HG02798 (cell line): ENCODE measurements around the gene TTLL8.

ENCODE experiments used
- ATAC-seq: cut with Tn5 transposase; IDR thresholded peaks from one replicate; pipeline ENCODE4 v1.9.1; 2021; ENCODE audit warnings: mild to moderate bottlenecking; ENCODE audit not compliant: unreplicated experiment, poor library complexity

The TTLL8 gene

GRCh38 chr22:50025993-50026392 is 32.1 kb downstream of the TTLL8 start:
- no peak for ATAC-seq

GRCh38 chr22:50022171-50022819 is 35.8 kb downstream of the TTLL8 start:
- no peak for ATAC-seq

GRCh38 chr22:50020606-50021005 is 37.5 kb downstream of the TTLL8 start:
- no peak for ATAC-seq

- ATAC-seq = no peak
These were observed 38.8 kb downstream of the TTLL8 start for GRCh38 chr22:50019316-50019715.

GRCh38 chr22:50018608-50019285 is 39.4 kb downstream of the TTLL8 start:
- no peak for ATAC-seq

- no peak for ATAC-seq
These were observed 40.3 kb downstream of the TTLL8 start for GRCh38 chr22:50017701-50018224.

GRCh38 chr22:50016988-50017700 is 41.0 kb downstream of the TTLL8 start:
- ATAC-seq = peak; percentile 72

GRCh38 chr22:50016308-50016987 is 41.6 kb downstream of the TTLL8 start:
- no peak for ATAC-seq

- no peak for ATAC-seq
These were observed 42.4 kb downstream of the TTLL8 start for GRCh38 chr22:50015451-50016307.

GRCh38 chr22:50014655-50015401 is 43.3 kb downstream of the TTLL8 start:
- ATAC-seq = no peak

- no peak for ATAC-seq
These were observed 44.0 kb downstream of the TTLL8 start for GRCh38 chr22:50014053-50014501.

- ATAC-seq = no peak
These were observed 45.6 kb downstream of the TTLL8 start, which contains the start of gene IL17REL for GRCh38 chr22:50012211-50013181. Gene IL17REL (minus strand): TSS chr22:50012765. CDS start chr22:50012646, 119 bp downstream.

- ATAC-seq = no peak
These were observed 46.5 kb downstream of the TTLL8 start for GRCh38 chr22:50011447-50012210.

GRCh38 chr22:50010676-50011446 is 47.2 kb downstream of the TTLL8 start:
- no peak for ATAC-seq

- ATAC-seq = no peak
These were observed 48.1 kb downstream of the TTLL8 start for GRCh38 chr22:50009765-50010675.
